SU-DHL-6 (cell line): Measurements from ENCODE around the gene STARD10.
"Not testable (repeated sequence)": the region's sequence is repeated elsewhere in the genome, so short reads cannot be mapped to it uniquely, and the experiment has no call there.

Experiments used
- H2AFZ ChIP-seq: fragments of 200-600 bp; sonication (generic); 2 replicates; pipeline ENCODE4 v1.6.1; 2014; ENCODE audit warnings: low read depth, mild to moderate bottlenecking, moderate library complexity, mixed read lengths, antibody characterized with exemption, low read length; ENCODE audit not compliant: severe bottlenecking
- H3F3A ChIP-seq: fragments of 200-600 bp; shearing (Covaris generic); 2 replicates; pipeline ENCODE4 v1.6.0; 2016; ENCODE audit warnings: antibody characterized with exemption, mild to moderate bottlenecking; ENCODE audit not compliant: insufficient read depth
- H3K27ac ChIP-seq: fragments of 200-600 bp; sonication (generic); 2 replicates; pipeline ENCODE4 v1.5.1; 2016; ENCODE audit warnings: low read depth, mild to moderate bottlenecking, low read length, moderate library complexity, mixed read lengths
- H3K27me3 ChIP-seq: fragments of 200-600 bp; sonication (generic), shearing (Covaris generic); 2 replicates; pipeline ENCODE4 v1.6.0; 2014; ENCODE audit warnings: mild to moderate bottlenecking, low read length
- H3K36me3 ChIP-seq: fragments of 200-600 bp; sonication (generic); 2 replicates; pipeline ENCODE4 v1.6.1; 2014; ENCODE audit warnings: mild to moderate bottlenecking, low read length, mixed read lengths
- H3K4me2 ChIP-seq: fragments of 300-600, 200-600 bp; shearing (Covaris generic), sonication (generic); 2 replicates; pipeline ENCODE4 v1.6.0; 2014; ENCODE audit warnings: low read length, low read depth, mild to moderate bottlenecking; ENCODE audit not compliant: poor library complexity, severe bottlenecking
- H3K4me3 ChIP-seq: fragments of 200-600 bp; sonication (generic); 2 replicates; pipeline ENCODE4 v1.5.1; 2014; ENCODE audit warnings: antibody characterized with exemption, low read length, mild to moderate bottlenecking, mixed read lengths; ENCODE audit not compliant: insufficient read depth, poor library complexity, severe bottlenecking
- H3K79me2 ChIP-seq: fragments of 200-600 bp; sonication (generic); 2 replicates; pipeline ENCODE4 v1.6.1; 2014; ENCODE audit warnings: mild to moderate bottlenecking, low read length, moderate library complexity; ENCODE audit not compliant: insufficient read depth
- H3K9ac ChIP-seq: fragments of 200-600 bp; sonication (generic); 2 replicates; pipeline ENCODE4 v1.7.0; 2014; ENCODE audit warnings: mild to moderate bottlenecking, low read length
- H3K9me2 ChIP-seq: fragments of 200-600 bp; sonication (generic); replicated peaks from 2 replicates; pipeline ENCODE4 v1.6.1; 2014; ENCODE audit warnings: low read length; ENCODE audit not compliant: insufficient read depth
- H3K9me3 ChIP-seq: fragments of 200-600 bp; sonication (generic); 2 replicates; pipeline ENCODE4 v1.6.1; 2014; ENCODE audit warnings: low read length, mixed read lengths; ENCODE audit not compliant: insufficient read depth
- H4K20me1 ChIP-seq: fragments of 200-600 bp; sonication (generic); 2 replicates; pipeline ENCODE4 v1.6.1; 2014; ENCODE audit warnings: low read depth, mild to moderate bottlenecking, antibody characterized with exemption, low read length, moderate library complexity, mixed read lengths
- CTCF ChIP-seq: fragments of 200-600 bp; sonication (generic); IDR thresholded peaks from one replicate; pipeline ENCODE4 v1.5.1; 2017; ENCODE audit warnings: antibody characterized with exemption, mild to moderate bottlenecking, low read length, moderate library complexity; ENCODE audit not compliant: insufficient read depth, poor library complexity, severe bottlenecking
- EZH2phosphoT487 ChIP-seq: fragments of 200-600 bp; sonication (generic), shearing (Covaris generic); conservative IDR thresholded peaks from 2 replicates; pipeline ENCODE4 v1.6.1; 2018; ENCODE audit warnings: mild to moderate bottlenecking, antibody characterized with exemption, low read length, moderate library complexity, mixed read lengths

STARD10 gene

GRCh38 chr11:72799441-72799840 is 5.6 kb upstream of the STARD10 start:
- Histone ChIP-seq H3K36me3 (no peaks in the 10 kb centered on the region), H3F3A (no peaks in the 10 kb centered on the region), H3K79me2 (no peaks in the 10 kb centered on the region), H2AFZ (no peak overlapping the region), H4K20me1 (no peaks in the 10 kb centered on the region), H3K9ac (no peak overlapping the region), H3K27ac (no peak overlapping the region), H3K9me3 (no peaks in the 10 kb centered on the region), H3K4me2 (no peak overlapping the region), H3K9me2 (no peaks in the 10 kb centered on the region), H3K27me3 (no peaks in the 10 kb centered on the region), H3K4me3 (no peak overlapping the region)
- TF ChIP-seq EZH2phosphoT487 = no peak
- TF ChIP-seq CTCF = no peak

GRCh38 chr11:72798361-72798760 is 4.5 kb upstream of the STARD10 start:
- H3K9ac ChIP-seq = no peak overlapping the region
- no peaks in the 10 kb centered on the region for H3K9me2 ChIP-seq
- no peak overlapping the region for H2AFZ ChIP-seq
- no peaks in the 10 kb centered on the region for H3F3A ChIP-seq
- no peaks in the 10 kb centered on the region for H3K36me3 ChIP-seq
- H3K4me2 ChIP-seq = no peak overlapping the region
- H3K27me3 ChIP-seq = no peaks in the 10 kb centered on the region
- H3K4me3 ChIP-seq = no peak overlapping the region
- H3K9me3 ChIP-seq = no peaks in the 10 kb centered on the region
- H4K20me1 ChIP-seq = no peaks in the 10 kb centered on the region
- H3K79me2 ChIP-seq = no peaks in the 10 kb centered on the region
- H3K27ac ChIP-seq = no peak overlapping the region
- TF ChIP-seq CTCF (no peak), EZH2phosphoT487 (no peak)

GRCh38 chr11:72793076-72793424 is 797 bp downstream of the STARD10 start:
- H3K27ac ChIP-seq = no peak overlapping the region
- H3K4me3 ChIP-seq = peak overlapping the region; percentile 39
- peak overlapping the region; percentile 85 for H2AFZ ChIP-seq
- no peaks in the 10 kb centered on the region for H3F3A ChIP-seq
- no peaks in the 10 kb centered on the region for H3K36me3 ChIP-seq
- no peaks in the 10 kb centered on the region for H3K79me2 ChIP-seq
- H3K9ac ChIP-seq = peak overlapping the region; percentile 61
- H3K9me2 ChIP-seq = no peaks in the 10 kb centered on the region
- TF ChIP-seq EZH2phosphoT487 (no peak), CTCF (no peak)
- H3K9me3 ChIP-seq = no peaks in the 10 kb centered on the region
- peak overlapping the region; percentile 69 for H3K4me2 ChIP-seq
- no peaks in the 10 kb centered on the region for H4K20me1 ChIP-seq
- no peaks in the 10 kb centered on the region for H3K27me3 ChIP-seq

GRCh38 chr11:72792437-72793021 is 1.3 kb downstream of the STARD10 start:
- H3K27me3 ChIP-seq = no peaks in the 10 kb centered on the region
- no peaks in the 10 kb centered on the region for H4K20me1 ChIP-seq
- H3K4me2 ChIP-seq = peak overlapping the region; percentile 69
- no peak overlapping the region for H3K4me3 ChIP-seq
- H3K79me2 ChIP-seq = no peaks in the 10 kb centered on the region
- H3K9ac ChIP-seq = peak overlapping the region; percentile 61
- no peak for TF ChIP-seq CTCF
- no peak for TF ChIP-seq EZH2phosphoT487
- no peaks in the 10 kb centered on the region for H3K9me2 ChIP-seq
- H3K36me3 ChIP-seq = no peaks in the 10 kb centered on the region
- no peaks in the 10 kb centered on the region for H3K9me3 ChIP-seq
- no peak overlapping the region for H3K27ac ChIP-seq
- peak overlapping the region; percentile 85 for H2AFZ ChIP-seq
- H3F3A ChIP-seq = no peaks in the 10 kb centered on the region

GRCh38 chr11:72791228-72791627 is 2.6 kb downstream of the STARD10 start:
- H3F3A ChIP-seq, H4K20me1 ChIP-seq, H3K9me3 ChIP-seq, H3K79me2 ChIP-seq, H3K4me2 ChIP-seq, H3K36me3 ChIP-seq, H3K9me2 ChIP-seq, H3K9ac ChIP-seq, H3K27me3 ChIP-seq, H3K27ac ChIP-seq, H3K4me3 ChIP-seq, H2AFZ ChIP-seq: not testable (repeated sequence)
